Ammon's horn (tissue), 1 donor: ENCODE data around the gene RNF220.
A peak's percentile ranks its signal among the peaks of the same experiment; 100 is the strongest.
"Not testable (repeated sequence)": the region's sequence is repeated elsewhere in the genome, so short reads cannot be mapped to it uniquely, and the experiment has no call there.

Experiments
- DNase-seq: peaks from one replicate; pipeline ENCODE4 v3.0.0-alpha.2; 2016; ENCODE audit warnings: low spot score

Gene RNF220

GRCh38 chr1:44549510-44549909, 144.5 kb downstream of the RNF220 start:
- no peak for DNase-seq

DNA sequence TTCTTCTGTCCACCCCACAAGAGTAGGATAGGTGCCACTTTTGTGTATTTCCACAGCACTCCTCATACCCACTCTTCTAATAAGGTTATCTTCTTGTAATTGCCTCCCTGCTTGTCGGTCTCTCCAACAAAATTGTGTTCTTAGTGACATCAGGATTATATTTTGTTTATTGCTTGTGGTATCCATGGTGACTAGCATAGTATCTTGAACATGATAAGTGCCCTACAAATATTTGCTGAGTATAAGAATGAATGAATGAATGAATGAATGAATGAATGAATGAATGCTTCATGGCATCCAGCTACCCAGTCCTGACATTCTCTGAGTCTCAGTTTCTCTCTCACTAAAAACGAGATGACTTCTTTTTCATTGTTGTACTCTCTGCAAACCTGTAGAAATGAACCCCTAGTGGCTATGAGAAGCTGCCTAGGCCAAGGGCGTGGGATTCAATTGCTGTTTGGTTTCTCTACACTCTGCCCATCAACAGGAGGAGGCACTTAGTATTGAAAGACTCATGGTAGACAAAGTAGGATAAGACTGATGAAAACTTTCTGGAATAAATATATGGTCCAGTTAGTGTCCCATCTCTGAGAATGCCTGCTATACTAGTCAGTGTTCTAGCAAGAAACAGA, 148.2 kb downstream of the RNF220 start:
- no peak for DNase-seq

DNA sequence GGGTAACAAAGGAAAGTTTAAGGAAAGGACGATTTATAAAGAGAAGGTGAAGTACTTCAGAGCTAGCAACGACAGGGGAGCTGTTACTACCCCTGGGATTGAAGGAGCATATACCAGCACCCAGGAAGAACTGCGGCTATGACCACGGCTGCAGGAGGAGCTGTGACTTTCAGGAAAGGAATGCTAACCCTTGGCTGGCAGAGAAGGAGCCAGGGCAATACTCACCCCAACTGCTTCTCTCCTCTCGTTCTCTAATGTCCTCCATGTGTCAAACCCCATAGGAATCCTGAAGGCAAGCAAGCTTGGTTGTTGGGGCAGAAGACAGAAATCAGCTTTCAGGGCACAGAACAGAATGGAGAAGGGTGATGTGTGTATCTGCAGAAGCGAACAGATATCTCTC, 148.7 kb downstream of the RNF220 start:
- DNase-seq = no peak

GRCh38 chr1:44554706-44555105, 149.7 kb downstream of the RNF220 start:
- DNase-seq = no peak

GRCh38 chr1:44557778-44558177, 152.7 kb downstream of the RNF220 start:
- DNase-seq = no peak

- no peak for DNase-seq
These were observed 153.8 kb downstream of the RNF220 start for GRCh38 chr1:44558883-44559282.

GRCh38 chr1:44559330-44559729, 154.3 kb downstream of the RNF220 start:
- DNase-seq = no peak

DNA sequence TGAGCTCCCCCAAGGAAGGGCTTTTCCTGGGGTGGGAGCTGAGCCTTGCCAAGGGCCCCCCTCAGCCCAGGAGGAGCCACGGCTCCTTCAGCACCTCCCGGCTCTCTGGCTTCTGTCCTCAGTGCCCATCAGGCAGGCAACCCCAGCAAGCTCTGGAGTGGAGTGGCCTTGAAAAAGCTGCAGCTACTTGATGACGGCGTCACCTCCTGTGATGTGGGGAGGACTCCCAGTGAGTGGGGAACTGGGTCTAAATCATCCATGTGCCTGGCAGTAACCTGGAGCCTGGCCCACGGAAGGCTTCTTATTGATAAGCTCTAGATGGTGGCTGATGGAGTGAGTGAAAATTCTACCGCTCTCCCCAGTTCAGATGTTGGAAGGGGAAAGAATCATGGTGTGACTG, 154.9 kb downstream of the RNF220 start:
- no peak for DNase-seq

DNA sequence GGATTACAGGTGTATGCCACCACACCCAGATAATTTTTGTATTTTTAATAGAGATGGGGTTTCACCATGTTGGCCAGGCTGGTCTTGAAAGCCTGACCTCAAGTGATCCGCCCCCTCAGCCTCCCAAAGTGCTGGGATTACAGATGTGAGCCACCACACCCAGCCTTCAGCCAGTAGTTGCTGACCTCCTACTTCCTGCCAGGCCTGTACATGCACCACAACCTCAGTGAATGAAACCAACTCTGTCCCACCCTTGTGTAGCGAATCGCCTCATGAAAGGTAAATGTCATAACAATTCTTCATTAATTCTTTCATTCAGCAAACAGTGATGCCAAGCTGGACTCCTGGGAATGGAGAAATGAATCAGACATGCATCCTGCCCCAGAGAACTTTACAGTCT, 155.6 kb downstream of the RNF220 start:
- not testable (repeated sequence) for DNase-seq

DNA sequence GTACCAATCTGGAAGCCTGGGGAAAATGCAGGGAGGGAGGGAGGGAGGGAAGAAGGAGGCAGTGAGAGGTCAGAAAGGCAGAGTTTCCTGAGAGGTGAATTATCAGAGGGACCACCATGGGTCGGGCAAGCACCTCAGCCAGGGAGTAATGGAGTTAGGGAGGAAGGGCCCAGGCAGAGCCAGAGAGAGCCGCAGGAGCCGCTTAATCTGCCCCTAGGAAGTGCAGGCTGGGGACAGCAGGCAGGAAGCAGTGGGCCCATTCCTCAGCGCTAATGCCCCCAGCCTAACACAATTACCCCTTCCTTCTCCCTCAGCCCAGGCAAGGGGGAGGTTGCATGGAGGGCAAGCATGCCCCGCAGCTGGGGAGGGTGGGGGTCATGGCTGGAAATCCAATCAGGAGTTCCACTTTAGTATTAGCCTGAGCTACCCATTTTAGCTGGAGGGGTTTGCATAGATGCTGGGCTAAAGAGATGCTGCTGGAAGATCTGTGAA, 160.2 kb downstream of the RNF220 start:
- DNase-seq = no peak

DNA sequence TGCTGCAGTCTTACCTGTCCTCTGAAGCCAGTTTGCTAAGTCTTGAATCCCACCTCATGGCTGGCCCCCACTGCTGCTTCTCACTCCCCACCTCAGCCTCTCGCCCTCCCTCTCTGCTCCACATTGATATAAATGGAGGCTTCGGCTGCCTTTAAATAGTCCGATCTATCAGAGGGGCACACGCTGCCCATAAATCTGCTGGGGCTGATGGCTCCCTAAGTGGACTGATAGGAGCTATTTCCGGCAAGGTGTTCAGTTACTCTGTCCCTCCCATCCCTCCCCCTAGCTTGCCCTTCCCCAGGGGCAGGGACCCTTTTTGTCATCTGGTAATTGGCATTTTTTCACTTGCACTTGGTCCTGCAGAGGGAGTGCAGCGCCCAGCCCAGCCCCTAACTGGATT, 160.8 kb downstream of the RNF220 start:
- DNase-seq = no peak

DNA sequence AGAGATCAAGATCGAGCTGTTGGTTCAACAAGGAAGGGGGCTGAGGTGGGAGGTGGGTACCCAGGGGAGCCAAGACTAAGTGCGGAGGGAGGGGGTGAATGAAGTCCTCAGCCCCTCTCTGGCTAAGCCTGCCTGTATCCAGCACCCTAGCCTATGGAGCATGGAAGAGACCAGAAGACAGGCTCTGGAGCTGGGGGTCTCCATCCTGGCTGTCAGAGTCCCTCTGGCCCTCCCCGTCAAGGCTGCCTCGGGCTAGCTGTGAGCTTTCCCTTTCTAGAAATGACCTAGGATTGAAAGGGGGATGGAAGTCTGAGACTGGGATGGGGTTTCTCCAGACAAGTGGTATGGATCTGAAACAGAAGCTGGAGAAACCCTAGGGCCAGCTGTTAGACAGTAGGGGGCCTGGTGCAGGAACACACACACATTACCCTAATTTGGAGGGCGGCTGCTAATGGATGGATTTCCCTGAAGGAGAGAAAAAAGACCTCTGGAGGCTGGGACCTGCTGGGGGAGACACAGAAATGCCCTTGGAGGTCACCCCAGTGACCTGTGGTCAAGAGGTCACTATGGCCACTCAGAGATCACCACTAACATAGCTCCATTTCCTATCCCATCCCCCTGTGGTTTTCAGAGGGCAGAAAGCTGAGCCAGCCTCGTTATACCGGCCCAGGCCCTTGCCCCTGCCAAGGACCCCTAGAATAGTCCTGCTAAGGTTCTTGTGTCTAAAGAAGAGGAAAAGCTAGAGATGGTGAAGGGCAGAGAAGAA, 161.4 kb downstream of the RNF220 start:
- DNase-seq = no peak

GRCh38 chr1:44568128-44568900, 163.3 kb downstream of the RNF220 start:
- no peak for DNase-seq

GRCh38 chr1:44569491-44569890, 164.4 kb downstream of the RNF220 start:
- DNase-seq = no peak

GRCh38 chr1:44571712-44572571, 166.9 kb downstream of the RNF220 start:
- DNase-seq = peak; percentile 58

DNA sequence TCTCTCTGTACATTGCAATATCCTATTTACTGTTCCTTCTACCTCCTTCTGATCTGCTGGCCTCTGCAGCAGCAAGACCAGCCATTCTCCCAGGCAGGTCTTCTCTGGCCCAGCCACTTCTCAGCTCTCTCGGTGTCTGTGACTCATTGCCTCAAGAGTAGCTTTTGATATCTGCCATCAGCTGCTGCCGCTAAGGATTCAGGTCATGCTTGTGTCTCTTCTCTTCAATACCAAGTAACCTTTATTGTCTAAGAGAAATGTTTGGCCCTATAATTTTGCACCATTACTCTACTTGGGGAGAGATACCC, 167.5 kb downstream of the RNF220 start:
- no peak for DNase-seq

DNA sequence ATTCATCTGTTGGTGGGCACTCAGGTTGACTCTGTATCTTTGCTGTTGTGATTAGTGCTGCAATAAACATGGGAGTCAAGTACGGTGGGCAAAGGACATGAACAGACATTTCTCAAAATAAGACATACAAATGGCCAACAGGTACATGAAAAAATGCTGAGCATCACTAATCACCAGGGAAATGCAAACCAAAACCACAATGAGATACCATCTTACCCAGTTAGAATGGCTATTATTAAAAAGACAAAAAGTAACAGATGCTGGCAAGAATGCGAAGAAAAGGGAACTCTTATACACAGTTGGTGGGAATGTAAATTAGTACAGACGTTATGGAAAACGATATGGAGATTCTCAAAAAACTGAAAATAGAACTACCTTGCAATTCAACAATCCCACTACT, 170.3 kb downstream of the RNF220 start:
- no peak for DNase-seq

DNA sequence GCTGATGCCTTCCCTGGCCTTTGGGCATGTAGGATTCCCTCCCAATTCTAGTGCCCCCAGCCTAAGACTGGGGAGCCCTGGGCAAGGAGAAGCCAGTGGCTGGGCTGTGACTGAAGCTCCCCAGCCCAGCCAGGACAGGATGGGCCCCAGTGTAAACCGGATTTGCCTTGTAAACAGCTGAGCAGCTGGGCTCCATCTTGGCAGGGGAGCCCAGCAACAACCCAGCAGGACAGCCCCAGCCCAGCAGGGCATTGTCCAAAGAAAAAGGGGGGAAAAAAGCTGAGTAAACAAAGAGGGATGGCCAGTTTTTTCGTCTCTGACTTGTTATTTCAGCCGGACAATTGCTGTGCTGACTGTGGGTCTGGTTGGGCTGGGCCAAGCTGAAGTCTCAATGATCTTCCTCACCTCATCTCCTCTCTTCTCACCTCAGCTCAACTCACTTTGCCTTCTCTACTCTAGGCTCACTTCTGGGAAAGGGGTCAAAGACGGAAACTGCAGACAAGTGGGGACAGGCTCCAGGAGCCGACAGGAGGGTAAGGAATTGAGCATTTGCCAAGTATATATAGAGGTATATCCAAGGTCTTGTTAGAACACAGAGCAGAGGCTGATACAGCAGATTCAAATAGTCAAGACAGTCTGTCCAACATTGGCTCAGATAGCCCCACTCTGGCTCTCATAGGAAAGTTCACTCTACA, 171.5 kb downstream of the RNF220 start:
- peak; percentile 81 for DNase-seq

DNA sequence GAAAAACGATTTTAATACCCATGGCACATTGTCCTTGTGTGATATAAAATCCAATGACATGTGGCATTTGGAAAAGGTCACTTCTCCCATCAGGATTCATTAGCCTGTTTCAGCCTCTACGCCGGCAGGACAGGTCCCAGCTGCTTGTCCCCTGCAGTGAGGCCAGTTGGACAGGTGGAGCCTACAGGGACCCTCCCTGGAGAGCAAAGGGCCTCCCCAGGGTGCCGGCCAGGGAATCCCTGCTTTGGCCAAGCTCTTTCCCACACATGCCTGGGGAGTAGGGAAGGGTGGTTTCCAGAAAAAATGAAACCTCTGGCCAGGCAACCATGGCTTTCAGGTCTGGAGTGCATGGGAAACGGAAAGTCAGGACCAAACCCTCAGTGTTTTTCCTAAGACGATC, 176.2 kb downstream of the RNF220 start:
- no peak for DNase-seq

- DNase-seq = no peak
These were observed 179.1 kb downstream of the RNF220 start for GRCh38 chr1:44584167-44584566.

- DNase-seq = no peak
These were observed 180.4 kb downstream of the RNF220 start for GRCh38 chr1:44585315-44585920.
